H54 (cell line): ENCODE results near the gene AKR1C1.
"Not testable (repeated sequence)": the region's sequence is repeated elsewhere in the genome, so short reads cannot be mapped to it uniquely, and the experiment has no call there.

Source experiments
- DNase-seq: peaks from one replicate; pipeline ENCODE4 v3.0.0; 2011; ENCODE audit warnings: low spot score, mixed read lengths; ENCODE audit not compliant: insufficient read length
- FAIRE-seq: peaks from 3 replicates; lab custom pipeline; 2011; peaks lifted over from hg19 to GRCh38; lab: Jason Lieb, UNC
- POLR2A ChIP-seq: IDR thresholded peaks from 2 replicates; pipeline ENCODE4 v1.6.1; 2011; ENCODE audit warnings: low read depth, mild to moderate bottlenecking, low read length

AKR1C1 gene

GRCh38 chr10:4990217-4990616 is 27.0 kb downstream of the AKR1C1 start:
- FAIRE-seq (no peak), DNase-seq (no peak)
- TF ChIP-seq POLR2A: no peak

DNA sequence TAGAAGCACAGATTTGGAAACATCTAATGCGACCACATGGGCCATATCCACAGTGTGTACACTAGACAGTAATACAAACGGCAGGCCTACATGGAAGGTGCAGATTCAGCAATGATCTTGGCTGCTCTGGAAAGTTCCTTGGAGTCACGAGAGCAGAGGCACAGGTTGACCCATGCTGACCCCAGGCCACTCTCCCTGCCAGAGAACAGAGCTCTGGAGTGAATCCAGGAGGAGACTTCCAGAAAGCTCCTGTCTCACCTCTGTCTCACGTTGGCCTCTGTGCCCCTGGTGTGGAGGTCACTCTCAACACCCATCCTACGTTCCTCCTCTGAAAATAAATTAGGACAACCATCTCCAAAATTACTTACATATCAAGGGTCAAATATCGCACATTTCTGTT is 28.2 kb downstream of the AKR1C1 start:
- not testable (repeated sequence) for FAIRE-seq, DNase-seq

DNA sequence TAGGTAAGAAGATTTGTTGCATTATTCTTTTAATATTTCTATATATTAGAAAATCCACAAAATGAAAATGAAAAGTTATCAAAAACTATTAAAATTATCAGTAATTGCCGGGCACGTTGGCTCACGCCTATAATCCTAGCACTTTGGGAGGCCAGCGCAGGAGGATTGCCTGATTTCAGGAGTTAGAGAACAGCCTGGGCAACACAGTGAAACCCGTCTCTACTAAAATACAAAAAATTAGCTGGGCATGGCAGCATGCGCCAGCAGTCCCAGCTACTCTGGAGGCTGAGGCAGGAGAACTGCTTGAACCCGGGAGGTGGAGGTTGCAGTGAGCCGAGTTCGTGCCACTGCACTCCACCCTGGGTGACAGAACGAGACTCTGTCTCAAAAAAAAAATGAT is 29.3 kb downstream of the AKR1C1 start:
- not testable (repeated sequence) for FAIRE-seq, DNase-seq

- DNase-seq, FAIRE-seq: not testable (repeated sequence)
Observed at GRCh38 chr10:4994260-4994659, 31.0 kb downstream of the AKR1C1 start.

- DNase-seq (no peak), FAIRE-seq (no peak)
- no peak for TF ChIP-seq POLR2A
Observed at GRCh38 chr10:4998671-4999070, 35.5 kb downstream of the AKR1C1 start.

GRCh38 chr10:5002013-5002727 is 39.0 kb downstream of the AKR1C1 start:
- TF ChIP-seq POLR2A: no peak
- FAIRE-seq: no peak
- DNase-seq: no peak

- FAIRE-seq: peak; percentile 96
- DNase-seq: not testable (repeated sequence)
Observed at GRCh38 chr10:5003127-5004029, 40.2 kb downstream of the AKR1C1 start, which contains the start of gene AKR1C2. Gene AKR1C2, minus strand, starts transcription at chr10:5003857. Its CDS starts 22 bp downstream, at chr10:5003835.

DNA sequence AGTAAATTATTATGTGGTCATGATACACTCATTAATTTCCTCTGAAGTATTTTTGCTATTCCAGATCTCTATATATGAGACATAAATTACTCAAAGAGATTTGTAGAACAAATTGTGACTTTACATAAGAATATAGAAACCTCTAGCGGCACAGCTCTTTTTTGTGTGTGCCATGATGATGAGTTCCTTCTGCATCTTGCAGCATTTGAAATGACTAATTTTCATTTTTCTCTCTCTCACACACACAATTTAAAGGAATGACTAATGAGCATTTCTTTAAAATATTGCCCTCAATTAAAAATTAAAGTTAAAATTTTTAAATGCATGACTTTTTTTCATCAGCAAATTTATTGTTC is 40.8 kb downstream of the AKR1C1 start:
- not testable (repeated sequence) for FAIRE-seq, DNase-seq

GRCh38 chr10:5004501-5004900 is 41.3 kb downstream of the AKR1C1 start:
- not testable (repeated sequence) for DNase-seq

DNA sequence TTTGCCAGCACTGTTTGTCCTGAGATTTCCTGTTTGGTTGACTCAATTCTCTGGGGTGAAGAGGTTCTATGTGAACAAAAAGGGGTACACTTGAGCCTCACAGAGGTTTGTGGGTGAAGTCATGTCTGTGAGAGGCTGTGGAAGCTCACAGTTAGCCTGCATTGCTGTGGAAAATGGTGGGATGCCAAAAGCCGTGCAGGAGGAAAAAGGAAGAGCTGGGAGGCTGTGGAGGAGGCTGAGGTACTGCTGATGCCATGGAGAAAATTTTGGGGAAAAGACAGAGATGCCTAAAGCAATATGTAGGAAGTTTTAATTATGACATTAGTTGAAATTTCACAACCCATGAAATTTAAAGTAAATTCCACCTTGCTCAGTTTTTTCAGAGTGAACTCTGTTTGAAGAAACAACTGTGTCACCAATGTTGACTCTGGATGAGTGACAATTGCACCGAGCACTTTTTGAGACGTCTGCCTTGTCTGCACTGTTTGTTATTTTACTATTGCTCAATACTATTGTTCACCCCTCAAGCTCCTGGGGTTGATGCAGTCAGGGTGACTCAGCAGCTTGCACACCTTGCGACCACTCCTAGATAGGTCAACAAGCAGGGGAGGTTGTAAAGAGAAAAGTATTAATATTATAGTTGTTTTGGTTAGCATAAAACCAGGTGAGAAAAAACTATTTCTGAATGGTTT is 45.8 kb downstream of the AKR1C1 start:
- not testable (repeated sequence) for FAIRE-seq, DNase-seq

More at GRCh38 chr10:5004501-5004900, 41.3 kb downstream of the AKR1C1 start:
- FAIRE-seq: not testable (repeated sequence)

DNA sequence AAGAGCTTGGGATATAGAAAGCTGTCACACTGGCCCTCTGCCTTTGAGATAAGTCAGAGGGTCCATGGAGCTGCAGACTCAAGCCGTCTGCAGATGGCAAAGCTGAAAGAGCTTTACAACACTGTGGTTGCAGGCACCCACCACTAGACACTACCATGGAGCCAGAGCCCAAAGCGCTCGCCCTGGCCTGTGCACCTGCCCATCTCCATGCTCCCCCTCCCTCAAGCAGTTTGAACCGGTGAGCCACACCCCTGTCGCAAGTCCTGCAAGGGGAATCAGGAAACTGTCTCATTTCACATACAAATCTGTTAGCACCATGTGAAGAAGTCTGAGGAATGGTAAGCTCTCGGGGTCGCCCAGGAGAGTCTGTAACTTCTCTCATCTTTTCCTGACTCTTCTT is 46.8 kb downstream of the AKR1C1 start:
- FAIRE-seq, DNase-seq: not testable (repeated sequence)

GRCh38 chr10:5011392-5011791 is 48.2 kb downstream of the AKR1C1 start:
- not testable (repeated sequence) for DNase-seq, FAIRE-seq

GRCh38 chr10:5012595-5012994 is 49.4 kb downstream of the AKR1C1 start:
- TF ChIP-seq POLR2A: no peak
- DNase-seq: no peak
- FAIRE-seq: no peak

DNA sequence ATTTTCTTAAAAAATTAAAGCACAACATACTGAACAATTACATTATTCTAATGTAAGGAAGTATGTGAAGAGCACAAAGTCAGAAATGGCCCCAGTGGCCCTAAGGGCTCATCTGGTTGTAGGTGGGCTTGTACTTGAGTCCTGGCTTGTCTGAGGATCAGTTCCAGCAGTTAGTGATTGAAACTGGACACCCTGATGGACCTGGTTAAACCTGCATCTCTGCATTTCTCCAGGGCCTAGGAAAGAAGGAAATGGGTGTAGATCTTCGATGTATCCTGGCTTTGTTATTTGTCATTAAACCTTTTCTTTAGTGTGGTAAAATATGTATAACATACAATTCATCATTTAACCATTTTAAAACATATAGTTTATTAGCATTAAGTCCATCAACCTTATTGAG is 50.2 kb downstream of the AKR1C1 start:
- FAIRE-seq (no peak), DNase-seq (no peak)
- no peak for TF ChIP-seq POLR2A

GRCh38 chr10:5014200-5014910 is 51.1 kb downstream of the AKR1C1 start:
- FAIRE-seq, DNase-seq: not testable (repeated sequence)
